Epithelial cell of esophagus (primary cell): ENCODE data around the gene SPIN1.

Source experiments
- DNase-seq: peaks from one replicate; pipeline ENCODE4 v3.0.0; 2010; ENCODE audit warnings: low read depth
- H3K4me3 ChIP-seq: 2 replicates; pipeline ENCODE4 v1.5.1; 2011; ENCODE audit warnings: mild to moderate bottlenecking, low read length, control low read depth
- CTCF ChIP-seq: IDR thresholded peaks from 2 replicates; pipeline ENCODE4 v1.5.1; 2011; ENCODE audit warnings: low read depth, mild to moderate bottlenecking, low read length, control low read depth, inconsistent platforms; ENCODE audit not compliant: insufficient read depth; ENCODE audit errors: missing control alignments

SPIN1 gene

GRCh38 chr9:88388886-88389605, 802 bp downstream of the SPIN1 start:
- peak; percentile 63 for DNase-seq
- peak overlapping the region; percentile 71 for H3K4me3 ChIP-seq
- TF ChIP-seq CTCF: no peak

- TF ChIP-seq CTCF: no peak
- no peak overlapping the region for H3K4me3 ChIP-seq
- DNase-seq: no peak
Observed at GRCh38 chr9:88390371-88390990, 2.2 kb downstream of the SPIN1 start.

- no peak for DNase-seq
- H3K4me3 ChIP-seq: no peak overlapping the region
- no peak for TF ChIP-seq CTCF
Observed at GRCh38 chr9:88391236-88391635, 3.0 kb downstream of the SPIN1 start.

- H3K4me3 ChIP-seq: no peak overlapping the region
- no peak for DNase-seq
- no peak for TF ChIP-seq CTCF
Observed at GRCh38 chr9:88391921-88392320, 3.7 kb downstream of the SPIN1 start.

GRCh38 chr9:88392549-88392948, 4.3 kb downstream of the SPIN1 start:
- no peak overlapping the region for H3K4me3 ChIP-seq
- no peak for DNase-seq
- no peak for TF ChIP-seq CTCF

GRCh38 chr9:88396836-88397577, 8.8 kb downstream of the SPIN1 start:
- peak; percentile 25 for DNase-seq

More at GRCh38 chr9:88396836-88397577, 8.8 kb downstream of the SPIN1 start:
- H3K4me3 ChIP-seq: no peak overlapping the region
- TF ChIP-seq CTCF: no peak
